Subcutaneous abdominal adipose tissue (tissue), 5 donors: ENCODE data around the gene TGFB3.

Experiments used
- H3K27ac ChIP-seq: one replicate; pipeline ENCODE4 v1.7.0; 2013; ENCODE audit warnings: low read depth, mild to moderate bottlenecking, inconsistent platforms, low read length, moderate library complexity
- H3K27me3 ChIP-seq, 5 donors: one replicate each; pipeline ENCODE4 v1.7.0; 2013; ENCODE audit warnings: low read length in 5 of 5, inconsistent platforms in 1 of 5; ENCODE audit not compliant: control insufficient read depth in 5 of 5, insufficient read depth in 4 of 5
- H3K36me3 ChIP-seq, 5 donors: one replicate each; pipeline ENCODE4 v1.7.0; 2013; ENCODE audit warnings: low read length in 5 of 5; ENCODE audit not compliant: control insufficient read depth in 5 of 5, insufficient read depth in 5 of 5
- H3K4me1 ChIP-seq, 5 donors: one replicate each; pipeline ENCODE4 v1.7.0; 2013; ENCODE audit warnings: low read length in 5 of 5, mild to moderate bottlenecking in 3 of 5, moderate library complexity in 1 of 5; ENCODE audit not compliant: control insufficient read depth in 5 of 5, insufficient read depth in 5 of 5
- H3K4me3 ChIP-seq, 5 donors: one replicate each; pipeline ENCODE4 v1.7.0; 2013; ENCODE audit warnings: low read length in 5 of 5, low read depth in 1 of 5
- H3K9ac ChIP-seq, 5 donors: one replicate each; pipeline ENCODE4 v1.7.0; 2013; ENCODE audit warnings: low read length in 5 of 5, mild to moderate bottlenecking in 4 of 5, moderate library complexity in 3 of 5
- H3K9me3 ChIP-seq, 5 donors: one replicate each; pipeline ENCODE4 v1.7.0; 2013; ENCODE audit warnings: low read length in 5 of 5; ENCODE audit not compliant: control insufficient read depth in 5 of 5
- donor health status: healthy.
- donor health status: healthy.
- donor health status: healthy.
- donor health status: healthy.
- donor health status: healthy.

Gene TGFB3

GRCh38 chr14:76007852-76008251 lies 26.1 kb upstream of the TGFB3 start:
- H3K4me3 ChIP-seq = no peak overlapping the region
- peaks cover 0 to 6% (median 4%) of the 10 kb centered on the region in 5 donors for H3K9me3 ChIP-seq
- H3K9ac ChIP-seq = no peak overlapping the region
- H3K27ac ChIP-seq = no peak overlapping the region
- H3K4me1 ChIP-seq = peaks cover 0 to 11% (median 6%) of the 10 kb centered on the region in 5 donors
- H3K36me3 ChIP-seq = peaks cover 22 to 51% (median 28%) of the 10 kb centered on the region in 5 donors
- no peaks in the 10 kb centered on the region for H3K27me3 ChIP-seq

- H3K27ac ChIP-seq = no peak overlapping the region
- H3K9ac ChIP-seq = no peak overlapping the region
- H3K4me3 ChIP-seq = no peak overlapping the region
- peaks cover 0 to 6% (median 4%) of the 10 kb centered on the region in 5 donors for H3K9me3 ChIP-seq
- peaks cover 21 to 51% (median 26%) of the 10 kb centered on the region in 5 donors for H3K36me3 ChIP-seq
- no peaks in the 10 kb centered on the region for H3K27me3 ChIP-seq
- H3K4me1 ChIP-seq = peaks cover 0 to 11% (median 6%) of the 10 kb centered on the region in 5 donors
Observed at GRCh38 chr14:76007379-76007778, 25.6 kb upstream of the TGFB3 start.

GRCh38 chr14:76006253-76006652 lies 24.5 kb upstream of the TGFB3 start:
- Histone ChIP-seq H3K4me1 (no peaks in the 10 kb centered on the region), H3K27me3 (no peaks in the 10 kb centered on the region), H3K36me3 (peaks cover 21 to 60% (median 31%) of the 10 kb centered on the region in 5 donors), H3K4me3 (no peak overlapping the region), H3K9ac (no peak overlapping the region), H3K27ac (no peak overlapping the region), H3K9me3 (peaks cover 0 to 6% (median 4%) of the 10 kb centered on the region in 5 donors)

- Histone ChIP-seq H3K9me3 (peaks cover 0 to 6% (median 4%) of the 10 kb centered on the region in 5 donors), H3K27ac (no peak overlapping the region), H3K36me3 (peaks cover 19 to 57% (median 38%) of the 10 kb centered on the region in 5 donors), H3K4me3 (no peak overlapping the region), H3K4me1 (no peaks in the 10 kb centered on the region), H3K27me3 (no peaks in the 10 kb centered on the region), H3K9ac (no peak overlapping the region)
Observed at GRCh38 chr14:76002383-76002782, 20.6 kb upstream of the TGFB3 start.

- Histone ChIP-seq H3K27ac (no peak overlapping the region), H3K9ac (no peak overlapping the region), H3K4me3 (no peak overlapping the region), H3K36me3 (peaks cover 14 to 44% (median 30%) of the 10 kb centered on the region in 5 donors), H3K4me1 (peaks cover 8 to 16% (median 11%) of the 10 kb centered on the region in 5 donors), H3K27me3 (no peaks in the 10 kb centered on the region), H3K9me3 (peaks cover 0 to 2% (median 0%) of the 10 kb centered on the region in 5 donors)
Observed at GRCh38 chr14:75999511-76000190, 17.9 kb upstream of the TGFB3 start.

GRCh38 chr14:75996488-75996887 lies 14.7 kb upstream of the TGFB3 start:
- peaks cover 12 to 56% (median 40%) of the 10 kb centered on the region in 5 donors for H3K36me3 ChIP-seq
- peak overlapping the region; percentile 85 for H3K27ac ChIP-seq
- H3K9ac ChIP-seq = no peak overlapping the region
- no peaks in the 10 kb centered on the region for H3K9me3 ChIP-seq
- H3K4me1 ChIP-seq = peaks cover 8 to 18% (median 11%) of the 10 kb centered on the region in 5 donors
- H3K4me3 ChIP-seq = no peak overlapping the region
- H3K27me3 ChIP-seq = no peaks in the 10 kb centered on the region

- H3K9ac ChIP-seq = peak overlapping the region in 3 of 5 donors; percentile 8 to 66 (median 49)
- H3K27ac ChIP-seq = peak overlapping the region; percentile 85
- no peaks in the 10 kb centered on the region for H3K9me3 ChIP-seq
- H3K4me1 ChIP-seq = peaks cover 8 to 18% (median 11%) of the 10 kb centered on the region in 5 donors
- peaks cover 9 to 50% (median 32%) of the 10 kb centered on the region in 5 donors for H3K36me3 ChIP-seq
- peak overlapping the region in 3 of 5 donors; percentile 5 to 40 (median 7) for H3K4me3 ChIP-seq
- H3K27me3 ChIP-seq = no peaks in the 10 kb centered on the region
Observed at GRCh38 chr14:75995372-75996041, 13.7 kb upstream of the TGFB3 start.

- H3K4me3 ChIP-seq = no peak overlapping the region
- H3K27me3 ChIP-seq = no peaks in the 10 kb centered on the region
- no peak overlapping the region for H3K9ac ChIP-seq
- H3K27ac ChIP-seq = no peak overlapping the region
- peaks cover 9 to 48% (median 20%) of the 10 kb centered on the region in 5 donors for H3K36me3 ChIP-seq
- no peaks in the 10 kb centered on the region for H3K9me3 ChIP-seq
- peaks cover 8 to 29% (median 21%) of the 10 kb centered on the region in 5 donors for H3K4me1 ChIP-seq
Observed at GRCh38 chr14:75993567-75994041, 11.8 kb upstream of the TGFB3 start.

- Histone ChIP-seq H3K36me3 (peaks cover 4 to 34% (median 8%) of the 10 kb centered on the region in 5 donors), H3K4me3 (no peak overlapping the region), H3K9me3 (no peaks in the 10 kb centered on the region), H3K27ac (no peak overlapping the region), H3K27me3 (no peaks in the 10 kb centered on the region), H3K9ac (no peak overlapping the region), H3K4me1 (peaks cover 8 to 40% (median 23%) of the 10 kb centered on the region in 5 donors)
Observed at GRCh38 chr14:75991753-75992152, 10.0 kb upstream of the TGFB3 start.

- Histone ChIP-seq H3K4me1 (peaks cover 7 to 41% (median 28%) of the 10 kb centered on the region in 5 donors), H3K27me3 (no peaks in the 10 kb centered on the region), H3K27ac (peak overlapping the region; percentile 65), H3K36me3 (peaks cover 4 to 30% (median 8%) of the 10 kb centered on the region in 5 donors), H3K4me3 (no peak overlapping the region), H3K9me3 (no peaks in the 10 kb centered on the region), H3K9ac (peak overlapping the region in 1 of 5 donors; percentile 68)
Observed at GRCh38 chr14:75990297-75990696, 8.5 kb upstream of the TGFB3 start.
